Ascending aorta (tissue), 2 donors: ENCODE measurements around the gene C19orf44. TPM values are rescaled to one million over a fixed set of nuclear protein-coding genes. Genes with fewer than 3 reads are reported as not detected.

Experiments used
- DNase-seq, 2 donors: peaks; one replicate each; pipeline ENCODE4 v3.0.0-alpha.2; 2019; ENCODE audit warnings: low spot score in 2 of 2
- H3K27ac ChIP-seq, 2 donors: fragments of 200-600 bp; sonication (generic); one replicate each; pipeline ENCODE4 v1.5.1; 2016 to 2017; ENCODE audit warnings: mild to moderate bottlenecking in 1 of 2
- H3K27me3 ChIP-seq: fragments of 200-600 bp; sonication (generic); one replicate; pipeline ENCODE4 v1.5.1; 2017
- H3K36me3 ChIP-seq, 2 donors: fragments of 200-600 bp; sonication (generic); one replicate each; pipeline ENCODE4 v1.5.1; 2016
- H3K4me1 ChIP-seq, 2 donors: fragments of 200-600 bp; sonication (generic); one replicate each; pipeline ENCODE4 v1.5.1; 2016 to 2017; ENCODE audit warnings: mild to moderate bottlenecking in 1 of 2
- H3K4me3 ChIP-seq, 2 donors: fragments of 200-600 bp; sonication (generic); one replicate each; pipeline ENCODE4 v1.5.1; 2016 to 2017; ENCODE audit warnings: mild to moderate bottlenecking in 1 of 2
- H3K9me3 ChIP-seq, 2 donors: fragments of 200-600 bp; sonication (generic); one replicate each; pipeline ENCODE4 v1.5.1; 2016
- intact Hi-C: fragments of 100-400 bp; cut with DNase I; formaldehyde crosslinking; loops from one replicate; pipeline ENCODE4 v1.15.1; 2023
- total RNA-seq: library from RNA; depleted of rRNA; stranded (reverse); fragments of >200 nt; gene quantifications from one replicate; pipeline ENCODE4 v1.1.0, GENCODE V29; 2016
- TF ChIP-seq, protein P1 (sequence below), 3 experiments: fragments of 200-600 bp in 2 of 3; fragments of 450-650 bp in 1 of 3; sonication (generic) in 2 of 3; IDR thresholded peaks; one replicate each; pipeline ENCODE4 v1.5.1; 2016 to 2019; ENCODE audit warnings: antibody characterized with exemption in 3 of 3, mild to moderate bottlenecking in 1 of 3, moderate library complexity in 1 of 3

Gene C19orf44
- total RNA-seq, 1 donor from 2014 or later, result 5.1 TPM

DNA sequence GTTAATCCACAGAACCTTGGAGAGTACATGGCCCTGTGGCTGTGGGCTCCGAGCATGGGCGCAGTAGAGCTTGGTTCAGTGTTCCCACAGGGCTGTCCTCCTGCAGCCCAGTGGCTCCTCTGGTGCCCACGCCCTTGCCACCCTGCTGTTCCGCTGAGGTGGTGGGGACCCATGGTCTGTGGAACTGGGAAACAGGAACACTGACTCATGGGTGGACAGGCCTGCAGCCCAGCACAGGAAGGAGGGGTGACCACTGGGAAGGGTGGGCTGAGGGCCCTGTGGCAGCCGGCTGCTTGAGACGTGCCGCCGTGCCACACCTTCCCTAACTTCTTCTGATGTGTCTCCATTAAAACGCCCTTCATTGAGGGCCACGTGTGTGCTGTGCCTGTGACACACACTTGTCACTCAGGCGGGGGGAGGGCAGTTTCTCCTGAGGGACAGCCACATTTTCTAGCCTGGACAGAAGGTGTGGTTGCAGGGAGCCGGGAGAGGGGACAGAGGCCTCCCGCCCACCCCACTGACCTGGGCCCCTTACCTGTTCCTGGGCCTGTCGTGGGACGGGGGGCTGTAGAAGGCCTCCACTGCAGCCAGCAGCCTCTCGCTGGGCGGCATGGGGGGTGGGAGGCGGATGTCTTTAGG, 24.9 kb downstream of the C19orf44 start:
- Histone ChIP-seq H3K9me3 (no peaks in the 10 kb centered on the region), H3K4me3 (no peak overlapping the region), H3K36me3 (peaks cover 84 to 96% of the 10 kb centered on the region in 2 donors), H3K4me1 (no peaks in the 10 kb centered on the region), H3K27me3 (no peaks in the 10 kb centered on the region), H3K27ac (no peak overlapping the region)
- DNase-seq, result no peak
- intact Hi-C loops, result no loop called here
- TF ChIP-seq, protein P1, sequence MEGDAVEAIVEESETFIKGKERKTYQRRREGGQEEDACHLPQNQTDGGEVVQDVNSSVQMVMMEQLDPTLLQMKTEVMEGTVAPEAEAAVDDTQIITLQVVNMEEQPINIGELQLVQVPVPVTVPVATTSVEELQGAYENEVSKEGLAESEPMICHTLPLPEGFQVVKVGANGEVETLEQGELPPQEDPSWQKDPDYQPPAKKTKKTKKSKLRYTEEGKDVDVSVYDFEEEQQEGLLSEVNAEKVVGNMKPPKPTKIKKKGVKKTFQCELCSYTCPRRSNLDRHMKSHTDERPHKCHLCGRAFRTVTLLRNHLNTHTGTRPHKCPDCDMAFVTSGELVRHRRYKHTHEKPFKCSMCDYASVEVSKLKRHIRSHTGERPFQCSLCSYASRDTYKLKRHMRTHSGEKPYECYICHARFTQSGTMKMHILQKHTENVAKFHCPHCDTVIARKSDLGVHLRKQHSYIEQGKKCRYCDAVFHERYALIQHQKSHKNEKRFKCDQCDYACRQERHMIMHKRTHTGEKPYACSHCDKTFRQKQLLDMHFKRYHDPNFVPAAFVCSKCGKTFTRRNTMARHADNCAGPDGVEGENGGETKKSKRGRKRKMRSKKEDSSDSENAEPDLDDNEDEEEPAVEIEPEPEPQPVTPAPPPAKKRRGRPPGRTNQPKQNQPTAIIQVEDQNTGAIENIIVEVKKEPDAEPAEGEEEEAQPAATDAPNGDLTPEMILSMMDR (IDR thresholded peaks at IDR 0.05), result no peak

DNA sequence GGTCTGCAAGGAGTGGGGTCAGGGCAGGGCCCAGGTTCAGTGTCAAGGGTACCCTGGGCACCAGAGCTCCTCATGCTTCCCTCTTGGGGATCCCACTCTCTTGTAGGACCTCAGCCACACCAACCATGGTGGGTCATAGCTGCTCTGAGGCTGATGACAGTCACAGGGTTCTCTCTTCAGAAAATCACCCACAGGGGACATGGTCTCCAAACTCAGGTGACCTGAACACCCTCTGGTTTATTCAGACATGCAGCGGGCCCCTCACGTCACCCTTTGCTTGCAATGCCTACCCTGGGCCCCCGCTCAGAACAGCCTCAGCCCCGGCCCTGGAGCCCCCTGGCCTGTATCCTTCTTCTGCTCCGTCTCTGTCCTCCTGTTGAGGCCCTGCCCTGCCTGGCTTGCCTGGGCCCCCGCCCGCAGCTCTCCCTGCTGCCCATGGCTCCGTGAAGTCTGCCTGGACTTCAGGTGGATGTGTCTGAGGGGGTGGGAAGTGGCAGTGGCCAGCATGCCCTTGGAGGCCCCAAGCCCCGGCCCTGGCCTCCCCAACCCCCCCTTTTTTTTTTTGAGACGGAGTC, 25.6 kb downstream of the C19orf44 start:
- Histone ChIP-seq H3K4me1 (no peaks in the 10 kb centered on the region), H3K9me3 (no peaks in the 10 kb centered on the region), H3K4me3 (no peak overlapping the region), H3K27me3 (no peaks in the 10 kb centered on the region), H3K36me3 (peaks cover 89 to 98% of the 10 kb centered on the region in 2 donors), H3K27ac (no peak overlapping the region)
- intact Hi-C loops, result no loop called here
- DNase-seq, result no peak
- TF ChIP-seq, protein P1 (IDR thresholded peaks at IDR 0.05), result no peak

DNA sequence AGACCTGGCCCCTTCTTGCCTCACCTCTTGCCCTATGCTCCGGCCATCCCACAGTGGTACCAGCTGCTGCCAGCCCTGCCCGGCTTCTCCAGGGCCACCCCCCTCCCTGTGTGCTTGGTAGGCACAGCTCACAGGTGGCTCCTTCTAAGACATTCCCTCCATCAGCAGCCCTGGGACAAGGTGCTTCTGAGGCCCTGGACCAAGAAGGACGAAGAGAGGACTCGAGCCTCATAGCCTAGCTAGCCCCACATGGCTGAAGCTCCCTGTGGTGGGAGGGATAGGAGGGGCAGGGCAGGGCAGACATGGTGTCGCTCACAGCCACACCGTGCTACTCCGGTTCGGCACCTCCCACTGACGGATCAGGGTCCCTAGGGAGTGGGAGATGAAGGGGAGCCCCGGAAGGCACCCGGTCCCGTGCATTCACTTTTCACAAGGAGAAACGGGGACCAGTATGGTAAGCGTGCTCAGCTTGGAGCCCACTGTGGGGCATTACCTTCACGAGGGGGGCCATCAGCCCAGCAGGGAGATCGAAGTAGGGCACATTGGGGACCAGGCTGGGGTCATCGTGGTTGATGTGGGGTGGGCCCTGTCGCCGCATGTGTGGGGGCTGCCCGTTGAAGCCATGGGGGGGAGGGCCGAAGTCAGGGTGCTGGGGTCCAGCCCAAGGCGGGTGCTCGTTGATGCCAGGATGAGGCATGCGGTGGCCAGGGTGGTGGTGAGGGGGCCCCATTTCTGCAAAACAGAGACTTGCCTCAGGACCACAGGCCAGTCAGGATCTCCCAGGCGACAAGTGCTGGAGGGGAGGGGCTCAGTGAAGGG, 26.6 kb downstream of the C19orf44 start:
- Histone ChIP-seq H3K4me1 (no peaks in the 10 kb centered on the region), H3K27ac (no peak overlapping the region), H3K9me3 (no peaks in the 10 kb centered on the region), H3K36me3 (peaks cover 91 to 99% of the 10 kb centered on the region in 2 donors), H3K27me3 (no peaks in the 10 kb centered on the region), H3K4me3 (no peak overlapping the region)
- no peak for DNase-seq
- TF ChIP-seq, protein P1 (IDR thresholded peaks at IDR 0.05), result no peak
- intact Hi-C loops, result no loop called here

DNA sequence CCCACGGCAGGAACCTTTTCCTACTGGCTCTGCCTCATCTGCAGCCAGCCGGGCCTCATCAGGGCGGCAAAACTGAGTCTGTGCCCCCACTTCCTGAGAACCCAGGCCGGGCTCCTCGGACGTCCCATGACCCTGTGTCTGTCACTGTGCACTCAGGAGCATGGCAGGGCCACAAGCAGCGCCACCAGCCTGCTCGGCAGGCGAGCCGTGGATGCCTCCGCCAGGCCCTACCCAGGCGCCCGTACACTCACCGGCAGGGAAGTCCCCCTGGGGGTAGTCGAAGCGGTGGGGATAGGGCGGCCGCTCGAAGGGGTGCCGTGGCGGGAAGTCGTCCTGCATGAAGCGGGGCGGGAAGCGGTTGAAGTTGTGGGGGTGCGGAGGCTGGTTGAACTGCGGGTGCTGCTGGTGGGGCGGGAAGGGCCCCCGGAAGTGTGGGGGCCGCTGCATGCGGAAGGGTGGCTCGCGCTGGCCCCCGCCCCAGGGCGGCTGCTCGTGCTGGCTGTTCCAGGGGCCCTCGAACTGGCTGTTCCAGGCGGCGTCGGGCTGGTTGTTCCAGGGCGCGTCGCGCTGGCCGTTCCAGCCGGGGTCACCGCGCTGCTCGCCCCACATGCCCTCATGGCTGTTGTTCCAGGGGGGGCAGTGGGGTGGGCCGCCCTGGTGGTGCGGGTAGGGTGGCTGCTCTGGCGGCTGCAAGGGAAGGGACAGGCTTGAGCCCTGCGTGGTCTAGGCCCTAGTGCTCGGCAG, 29.0 kb downstream of the C19orf44 start:
- intact Hi-C loops, result no loop called here
- Histone ChIP-seq H3K4me3 (no peak overlapping the region), H3K4me1 (no peaks in the 10 kb centered on the region), H3K36me3 (peaks cover 95 to 99% of the 10 kb centered on the region in 2 donors), H3K27me3 (no peaks in the 10 kb centered on the region), H3K27ac (no peak overlapping the region), H3K9me3 (no peaks in the 10 kb centered on the region)
- DNase-seq, result no peak
- TF ChIP-seq, protein P1 (IDR thresholded peaks at IDR 0.05), result no peak

DNA sequence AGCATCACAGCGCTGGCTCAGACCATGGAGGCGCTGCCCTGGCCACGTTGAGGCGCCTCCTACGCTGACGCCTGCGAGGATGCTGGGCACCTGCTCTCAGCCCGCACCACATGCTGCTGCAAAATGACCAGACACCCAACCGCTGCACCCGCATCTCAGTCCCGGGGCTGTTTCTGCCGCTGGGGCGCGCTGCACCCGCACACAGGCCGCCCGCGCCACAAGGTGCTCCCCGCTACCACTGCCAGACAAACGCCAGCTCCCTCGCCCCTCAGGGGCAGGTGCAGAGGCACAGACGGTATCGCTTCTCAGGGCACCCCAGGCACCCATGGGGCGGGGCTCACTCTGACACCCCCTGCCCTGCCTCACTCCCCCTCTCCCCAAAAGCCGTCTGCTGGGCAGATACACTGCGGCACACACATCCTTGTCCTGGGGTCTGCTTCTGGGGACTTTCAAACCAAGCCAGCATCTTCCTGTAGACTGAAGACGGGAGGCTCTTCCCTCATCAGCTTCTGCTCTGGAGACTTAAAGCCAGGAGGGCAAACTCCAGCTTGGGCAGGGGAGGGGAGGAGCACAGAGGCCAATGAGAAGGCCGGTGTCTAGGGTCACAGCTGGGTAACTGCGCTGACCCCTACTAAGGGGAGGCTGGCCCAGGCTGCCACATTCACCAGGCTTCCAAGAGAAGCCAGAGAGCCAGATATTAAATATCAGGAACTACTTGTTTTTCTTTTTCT, 29.7 kb downstream of the C19orf44 start:
- Histone ChIP-seq H3K4me1 (no peaks in the 10 kb centered on the region), H3K36me3 (peaks cover 95 to 99% of the 10 kb centered on the region in 2 donors), H3K4me3 (no peak overlapping the region), H3K27ac (no peak overlapping the region), H3K9me3 (no peaks in the 10 kb centered on the region), H3K27me3 (no peaks in the 10 kb centered on the region)
- TF ChIP-seq, protein P1 (IDR thresholded peaks at IDR 0.05), result no peak
- intact Hi-C loops, result no loop called here
- no peak for DNase-seq
